ENCODE results near the gene RBBP5.

GRCh38 chr1:205118752-205119151 lies 3.0 kb downstream of the RBBP5 start:
- TF ChIP-seq, protein P1, sequence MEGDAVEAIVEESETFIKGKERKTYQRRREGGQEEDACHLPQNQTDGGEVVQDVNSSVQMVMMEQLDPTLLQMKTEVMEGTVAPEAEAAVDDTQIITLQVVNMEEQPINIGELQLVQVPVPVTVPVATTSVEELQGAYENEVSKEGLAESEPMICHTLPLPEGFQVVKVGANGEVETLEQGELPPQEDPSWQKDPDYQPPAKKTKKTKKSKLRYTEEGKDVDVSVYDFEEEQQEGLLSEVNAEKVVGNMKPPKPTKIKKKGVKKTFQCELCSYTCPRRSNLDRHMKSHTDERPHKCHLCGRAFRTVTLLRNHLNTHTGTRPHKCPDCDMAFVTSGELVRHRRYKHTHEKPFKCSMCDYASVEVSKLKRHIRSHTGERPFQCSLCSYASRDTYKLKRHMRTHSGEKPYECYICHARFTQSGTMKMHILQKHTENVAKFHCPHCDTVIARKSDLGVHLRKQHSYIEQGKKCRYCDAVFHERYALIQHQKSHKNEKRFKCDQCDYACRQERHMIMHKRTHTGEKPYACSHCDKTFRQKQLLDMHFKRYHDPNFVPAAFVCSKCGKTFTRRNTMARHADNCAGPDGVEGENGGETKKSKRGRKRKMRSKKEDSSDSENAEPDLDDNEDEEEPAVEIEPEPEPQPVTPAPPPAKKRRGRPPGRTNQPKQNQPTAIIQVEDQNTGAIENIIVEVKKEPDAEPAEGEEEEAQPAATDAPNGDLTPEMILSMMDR (IDR thresholded peaks at IDR 0.05; ENCODE audit: insufficient read depth, low read depth, low read length) = no peak
- no peak for TF ChIP-seq EZH2 (IDR thresholded peaks at IDR 0.05; ENCODE audit: insufficient read depth, low read length)

All from astrocyte (in vitro differentiated cells and primary cell).